Activated CD4-positive, alpha-beta T cell treated with anti-CD3 and anti-CD28 coated beads, Interleukin-2, amount 50 U/mL, for 48 hours (primary cell): ENCODE data around the gene ATAD3A.
"Not testable (repeated sequence)": the region's sequence is repeated elsewhere in the genome, so short reads cannot be mapped to it uniquely, and the experiment has no call there.

Experiments used
- DNase-seq, 2 experiments: peaks; one replicate each; pipeline ENCODE4 v3.0.0-alpha.2; 2020

Gene ATAD3A

GRCh38 chr1:1556961-1557360 lies 45.0 kb downstream of the ATAD3A start:
- DNase-seq: not testable (repeated sequence)

- DNase-seq: not testable (repeated sequence)
These were observed 45.7 kb downstream of the ATAD3A start for GRCh38 chr1:1557688-1558087.

GRCh38 chr1:1558591-1558990 lies 46.6 kb downstream of the ATAD3A start:
- no peak for DNase-seq

- DNase-seq: no peak
These were observed 47.1 kb downstream of the ATAD3A start for GRCh38 chr1:1559066-1559465.

GRCh38 chr1:1560178-1560577 lies 48.2 kb downstream of the ATAD3A start:
- DNase-seq: no peak

- no peak for DNase-seq
These were observed 50.0 kb downstream of the ATAD3A start for GRCh38 chr1:1561801-1562470.

- DNase-seq: no peak
These were observed 50.7 kb downstream of the ATAD3A start for GRCh38 chr1:1562556-1563195.

GRCh38 chr1:1563688-1564087 lies 51.7 kb downstream of the ATAD3A start:
- DNase-seq: no peak

- DNase-seq: no peak
These were observed 52.3 kb downstream of the ATAD3A start for GRCh38 chr1:1564268-1564667.

GRCh38 chr1:1565340-1565739 lies 53.4 kb downstream of the ATAD3A start:
- no peak for DNase-seq

- DNase-seq: no peak
These were observed 55.4 kb downstream of the ATAD3A start for GRCh38 chr1:1567152-1567875.

GRCh38 chr1:1567891-1568291 lies 55.9 kb downstream of the ATAD3A start:
- DNase-seq: no peak

- no peak for DNase-seq
These were observed 57.4 kb downstream of the ATAD3A start for GRCh38 chr1:1569341-1569740.

GRCh38 chr1:1573843-1574720 lies 62.1 kb downstream of the ATAD3A start:
- DNase-seq: peak; percentile 67

- peak; percentile 92 to 93 for DNase-seq
These were observed 63.0 kb downstream of the ATAD3A start, which contains the start of gene SSU72 for GRCh38 chr1:1574721-1575537. Gene SSU72, minus strand, starts transcription at chr1:1574863. Its CDS starts 306 bp downstream, at chr1:1574557.

- DNase-seq: no peak
These were observed 65.5 kb downstream of the ATAD3A start for GRCh38 chr1:1577367-1578011.

GRCh38 chr1:1578371-1578940 lies 66.5 kb downstream of the ATAD3A start:
- no peak for DNase-seq

GRCh38 chr1:1582585-1583346 lies 70.8 kb downstream of the ATAD3A start:
- no peak for DNase-seq

- DNase-seq: no peak
These were observed 71.5 kb downstream of the ATAD3A start for GRCh38 chr1:1583347-1584010.
